Measurements from ENCODE around the gene TTC7B. TPM values are rescaled to one million over a fixed set of nuclear protein-coding genes. Genes with fewer than 3 reads are reported as not detected.

Gene TTC7B
- total RNA-seq, 4 donors from 2014 or later: 35.0 to 78.7 (median 36.8) TPM

DNA sequence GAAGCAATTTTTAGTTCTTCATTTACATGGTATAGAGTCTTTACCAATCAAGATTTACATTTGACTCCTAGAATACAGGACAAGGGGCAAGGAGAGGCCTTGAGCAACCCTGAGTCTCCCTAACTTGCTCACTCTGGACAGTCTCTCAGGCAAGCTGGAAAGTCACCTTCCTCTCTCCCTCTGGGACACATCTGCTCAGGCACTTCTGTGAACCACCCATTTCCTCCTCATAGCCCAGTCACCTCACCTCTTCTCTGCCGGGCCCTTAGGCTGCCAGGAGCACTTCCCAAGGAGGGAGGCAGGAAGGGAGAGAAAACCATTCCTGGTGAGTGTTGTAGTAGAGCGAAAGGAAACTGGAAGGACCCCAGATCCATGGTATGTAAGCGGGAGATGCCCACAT lies 202.8 kb downstream of the TTC7B start:
- peak overlapping the region; percentile 2 to 69 (median 56) for H3K27ac ChIP-seq
- in situ Hi-C loops (cut with MboI; ENCODE audit: low sequenced_read_pairs in 4 of 4): no loop called here
- ATAC-seq: no peak

DNA sequence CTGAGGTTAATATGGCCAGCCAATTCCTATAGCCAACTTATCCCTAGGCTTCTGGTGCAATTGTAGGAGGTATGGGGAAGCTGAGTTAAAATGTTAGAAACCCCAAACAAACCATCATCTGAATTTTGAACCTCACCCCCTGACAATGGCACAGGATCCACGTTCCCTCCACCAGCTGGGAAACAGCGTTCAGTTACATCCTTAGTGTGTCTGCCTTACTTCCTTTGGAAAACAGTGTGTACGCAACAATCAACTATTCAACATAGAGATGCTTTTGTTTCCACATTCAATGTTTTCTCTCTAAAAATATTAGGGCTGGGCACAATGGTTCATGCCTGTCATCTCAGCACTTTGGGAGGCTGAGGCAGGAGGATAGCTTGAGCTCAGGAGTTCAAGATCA lies 203.4 kb downstream of the TTC7B start:
- ATAC-seq: no peak
- no peak for TF ChIP-seq POLR2A (IDR thresholded peaks at IDR 0.05)
- peaks cover 42 to 47% of the 10 kb centered on the region in 2 donors for H3K4me1 ChIP-seq
- no peaks in the 10 kb centered on the region for H3K9me3 ChIP-seq
- H3K36me3 ChIP-seq: peaks cover 0 to 2% of the 10 kb centered on the region in 2 donors
- intact Hi-C loops (cut with DNase I; ENCODE audit: low total_unique reads) (no loop called here), in situ Hi-C loops (cut with MboI; ENCODE audit: low sequenced_read_pairs in 4 of 4) (no loop called here)
- peak overlapping the region; percentile 57 to 70 (median 68) for H3K27ac ChIP-seq
- H3K27me3 ChIP-seq: no peaks in the 10 kb centered on the region
- DNase-seq: no peak
- no peak overlapping the region for H3K4me3 ChIP-seq

More for the DNA sequence above, 202.8 kb downstream of the TTC7B start:
- TF ChIP-seq POLR2A (IDR thresholded peaks at IDR 0.05): no peak
- TF ChIP-seq, protein P1, sequence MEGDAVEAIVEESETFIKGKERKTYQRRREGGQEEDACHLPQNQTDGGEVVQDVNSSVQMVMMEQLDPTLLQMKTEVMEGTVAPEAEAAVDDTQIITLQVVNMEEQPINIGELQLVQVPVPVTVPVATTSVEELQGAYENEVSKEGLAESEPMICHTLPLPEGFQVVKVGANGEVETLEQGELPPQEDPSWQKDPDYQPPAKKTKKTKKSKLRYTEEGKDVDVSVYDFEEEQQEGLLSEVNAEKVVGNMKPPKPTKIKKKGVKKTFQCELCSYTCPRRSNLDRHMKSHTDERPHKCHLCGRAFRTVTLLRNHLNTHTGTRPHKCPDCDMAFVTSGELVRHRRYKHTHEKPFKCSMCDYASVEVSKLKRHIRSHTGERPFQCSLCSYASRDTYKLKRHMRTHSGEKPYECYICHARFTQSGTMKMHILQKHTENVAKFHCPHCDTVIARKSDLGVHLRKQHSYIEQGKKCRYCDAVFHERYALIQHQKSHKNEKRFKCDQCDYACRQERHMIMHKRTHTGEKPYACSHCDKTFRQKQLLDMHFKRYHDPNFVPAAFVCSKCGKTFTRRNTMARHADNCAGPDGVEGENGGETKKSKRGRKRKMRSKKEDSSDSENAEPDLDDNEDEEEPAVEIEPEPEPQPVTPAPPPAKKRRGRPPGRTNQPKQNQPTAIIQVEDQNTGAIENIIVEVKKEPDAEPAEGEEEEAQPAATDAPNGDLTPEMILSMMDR (IDR thresholded peaks at IDR 0.05 in 4 of 5, conservative IDR thresholded peaks at IDR 0.05 in 1 of 5): no peak
- Histone ChIP-seq H3K27me3 (no peaks in the 10 kb centered on the region), H3K36me3 (peaks cover 0 to 6% of the 10 kb centered on the region in 2 donors), H3K9me3 (no peaks in the 10 kb centered on the region), H3K4me1 (peaks cover 42 to 47% of the 10 kb centered on the region in 2 donors), H3K4me3 (no peak overlapping the region)
- no peak for DNase-seq
- intact Hi-C loops (cut with DNase I; ENCODE audit: low total_unique reads): no loop called here

DNA sequence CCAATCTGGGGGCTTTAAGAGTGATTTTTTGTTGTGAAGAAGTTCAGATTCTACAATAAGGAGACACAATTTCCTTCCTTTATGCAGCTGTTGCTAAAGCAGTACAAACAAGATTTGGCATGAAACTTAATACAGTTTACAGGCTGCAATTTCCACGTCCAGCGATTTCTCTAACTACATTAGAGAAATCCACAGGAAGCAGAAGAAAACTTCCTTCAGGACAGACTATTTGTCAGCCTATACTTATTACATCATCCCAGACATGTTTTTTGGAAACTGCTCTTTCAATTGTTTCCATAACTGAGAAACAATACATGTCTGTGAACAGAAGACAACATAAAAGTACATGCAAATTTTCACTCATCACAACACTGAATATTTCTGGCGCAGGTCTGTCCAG lies 204.3 kb downstream of the TTC7B start:
- peak; percentile 40 to 48 for ATAC-seq
- no peak for TF ChIP-seq POLR2A (IDR thresholded peaks at IDR 0.05)
- TF ChIP-seq, protein P1 (IDR thresholded peaks at IDR 0.05 in 4 of 5, conservative IDR thresholded peaks at IDR 0.05 in 1 of 5): no peak
- H3K4me1 ChIP-seq: peaks cover 43 to 53% of the 10 kb centered on the region in 2 donors

DNA sequence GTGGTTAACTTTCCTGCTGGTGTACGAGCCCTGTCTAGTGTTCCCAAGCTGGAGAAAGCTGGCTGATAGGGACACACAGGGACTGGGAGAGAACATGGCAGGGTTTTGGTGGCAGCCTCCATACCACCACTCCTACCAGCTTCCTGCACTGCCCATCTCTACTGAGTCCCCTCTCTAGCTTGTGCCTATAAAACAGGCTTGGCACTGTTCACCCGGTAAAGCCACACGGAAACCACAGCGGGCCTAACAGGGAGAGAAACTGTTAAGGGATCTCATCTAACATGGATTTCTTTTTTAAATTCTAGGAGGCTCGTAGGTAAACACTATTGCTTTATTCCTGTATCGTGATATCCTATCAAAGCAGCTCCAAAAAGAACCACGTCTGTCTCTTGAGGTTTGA lies 204.7 kb downstream of the TTC7B start:
- ATAC-seq: peak in 1 of 2 donors; percentile 13
- peak overlapping the region; percentile 57 to 70 (median 68) for H3K27ac ChIP-seq
- H3K36me3 ChIP-seq: no peaks in the 10 kb centered on the region
- H3K9me3 ChIP-seq: no peaks in the 10 kb centered on the region
- no peak overlapping the region for H3K4me3 ChIP-seq
- H3K4me1 ChIP-seq: peaks cover 48 to 57% of the 10 kb centered on the region in 2 donors
- no peaks in the 10 kb centered on the region for H3K27me3 ChIP-seq
- intact Hi-C loops (cut with DNase I; ENCODE audit: low total_unique reads): no loop called here
- TF ChIP-seq, protein P1 (IDR thresholded peaks at IDR 0.05 in 4 of 5, conservative IDR thresholded peaks at IDR 0.05 in 1 of 5): no peak
- TF ChIP-seq POLR2A (IDR thresholded peaks at IDR 0.05): no peak
- no peak for DNase-seq
- in situ Hi-C loops (cut with MboI; ENCODE audit: low sequenced_read_pairs in 4 of 4): no loop called here

More for the DNA sequence above, 204.3 kb downstream of the TTC7B start:
- DNase-seq: no peak
- no peaks in the 10 kb centered on the region for H3K27me3 ChIP-seq
- in situ Hi-C loops (cut with MboI; ENCODE audit: low sequenced_read_pairs in 4 of 4) (no loop called here), intact Hi-C loops (cut with DNase I; ENCODE audit: low total_unique reads) (no loop called here)
- H3K9me3 ChIP-seq: no peaks in the 10 kb centered on the region
- H3K36me3 ChIP-seq: no peaks in the 10 kb centered on the region
- H3K4me3 ChIP-seq: no peak overlapping the region
- H3K27ac ChIP-seq: peak overlapping the region; percentile 57 to 70 (median 68)

DNA sequence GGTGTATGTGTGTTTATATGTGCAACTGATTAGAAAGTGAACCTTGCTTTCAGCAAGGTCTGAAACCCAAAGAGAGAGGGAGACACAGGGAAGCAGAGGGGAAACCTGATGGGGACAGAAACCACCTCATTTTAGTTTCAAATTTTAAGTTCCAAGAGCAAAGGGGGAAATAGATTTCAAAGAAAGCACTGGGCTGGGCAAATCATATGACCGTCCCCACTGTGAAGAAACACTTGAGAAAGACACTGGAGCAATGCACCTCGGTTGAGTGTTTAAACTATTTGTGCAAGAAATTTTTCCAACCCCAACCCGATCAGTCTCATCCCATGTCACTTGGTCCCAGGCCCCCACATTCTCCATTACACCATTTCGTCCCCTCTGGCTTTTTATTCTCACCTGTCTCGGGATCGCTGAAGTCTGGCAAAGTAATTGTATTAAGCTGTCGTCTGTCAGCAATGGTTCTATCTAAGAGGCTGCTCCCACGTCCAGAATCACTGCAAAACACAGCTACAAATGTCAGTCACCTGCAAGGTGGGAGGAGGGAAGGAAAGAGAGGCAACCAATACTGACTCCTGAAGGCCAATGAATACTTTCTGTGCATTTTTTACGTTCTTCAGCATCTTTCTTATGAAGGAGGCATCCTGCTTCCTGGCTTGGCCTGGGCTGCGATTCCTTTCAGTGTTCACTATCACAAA lies 205.7 kb downstream of the TTC7B start:
- in situ Hi-C loops (cut with MboI; ENCODE audit: low sequenced_read_pairs in 4 of 4): no loop called here
- no peak for DNase-seq
- Histone ChIP-seq H3K4me1 (peaks cover 53 to 58% of the 10 kb centered on the region in 2 donors), H3K9me3 (no peaks in the 10 kb centered on the region), H3K27ac (no peak overlapping the region), H3K36me3 (no peaks in the 10 kb centered on the region), H3K4me3 (no peak overlapping the region), H3K27me3 (no peaks in the 10 kb centered on the region)
- intact Hi-C loops (cut with DNase I; ENCODE audit: low total_unique reads): no loop called here
- ATAC-seq: no peak
- no peak for TF ChIP-seq POLR2A (IDR thresholded peaks at IDR 0.05)
- TF ChIP-seq, protein P1 (IDR thresholded peaks at IDR 0.05 in 4 of 5, conservative IDR thresholded peaks at IDR 0.05 in 1 of 5): no peak

All from gastrocnemius medialis (tissue), 4 donors.